DMS53 (cell line): ENCODE data around the gene FAM221B.

Experiments
- DNase-seq: peaks from one replicate; lab custom pipeline; 2025; lab: John Stamatoyannopoulos, UW

Gene FAM221B

GRCh38 chr9:35791297-35791921, 37.1 kb downstream of the FAM221B start, which contains the start of gene NPR2:
Gene NPR2, plus strand, starts transcription at chr9:35791591. Its CDS starts 818 bp downstream, at chr9:35792409.
- DNase-seq: no peak

- peak; percentile 77 for DNase-seq
Measured at GRCh38 chr9:35790385-35791296, 37.9 kb downstream of the FAM221B start.

- no peak for DNase-seq
Measured at GRCh38 chr9:35790025-35790384, 38.5 kb downstream of the FAM221B start.

- DNase-seq: peak; percentile 41
Measured at GRCh38 chr9:35789541-35789940, 39.0 kb downstream of the FAM221B start.

GRCh38 chr9:35783418-35783817, 45.1 kb downstream of the FAM221B start:
- no peak for DNase-seq

- no peak for DNase-seq
Measured at GRCh38 chr9:35781066-35781465, 47.5 kb downstream of the FAM221B start.

GRCh38 chr9:35778496-35778895, 50.0 kb downstream of the FAM221B start:
- no peak for DNase-seq

GRCh38 chr9:35776018-35776417, 52.5 kb downstream of the FAM221B start:
- peak; percentile 91 for DNase-seq

GRCh38 chr9:35774907-35775635, 53.5 kb downstream of the FAM221B start:
- DNase-seq: peak; percentile 58

- DNase-seq: peak; percentile 51
Measured at GRCh38 chr9:35771943-35772342, 56.6 kb downstream of the FAM221B start.

- peak; percentile 52 for DNase-seq
Measured at GRCh38 chr9:35771534-35771933, 57.0 kb downstream of the FAM221B start.

- peak; percentile 12 for DNase-seq
Measured at GRCh38 chr9:35771075-35771433, 57.5 kb downstream of the FAM221B start.

- no peak for DNase-seq
Measured at GRCh38 chr9:35769763-35770162, 58.8 kb downstream of the FAM221B start.

- no peak for DNase-seq
Measured at GRCh38 chr9:35767458-35767857, 61.1 kb downstream of the FAM221B start.

GRCh38 chr9:35766997-35767396, 61.5 kb downstream of the FAM221B start:
- DNase-seq: no peak
